Neural crest cell (in vitro differentiated cells): ENCODE data around the gene ADTRP. TPM values are rescaled to one million over a fixed set of nuclear protein-coding genes. Genes with fewer than 3 reads are reported as not detected.
A peak's percentile ranks its signal among the peaks of the same experiment; 100 is the strongest.

ENCODE experiments used
- DNase-seq: peaks from one replicate; pipeline ENCODE4 v3.0.0; 2021; ENCODE audit warnings: low read depth, mixed read lengths, low spot score
- H3K27ac Mint-ChIP-seq: one replicate; pipeline ENCODE4 v1.8.0; 2021; ENCODE audit warnings: mild to moderate bottlenecking, mixed read lengths; ENCODE audit not compliant: unreplicated experiment
- H3K27me3 Mint-ChIP-seq: 2 replicates; pipeline ENCODE4 v1.8.0; 2021; ENCODE audit warnings: low read depth, mild to moderate bottlenecking, mixed read lengths
- H3K36me3 Mint-ChIP-seq: 2 replicates; pipeline ENCODE4 v1.8.0; 2021; ENCODE audit warnings: low read depth, mild to moderate bottlenecking, mixed read lengths
- H3K4me1 Mint-ChIP-seq: 2 replicates; pipeline ENCODE4 v1.8.0; 2021; ENCODE audit warnings: mixed read lengths
- H3K4me3 Mint-ChIP-seq: one replicate; pipeline ENCODE4 v1.8.0; 2021; ENCODE audit warnings: mild to moderate bottlenecking, mixed read lengths
- H3K9me3 Mint-ChIP-seq: 2 replicates; pipeline ENCODE4 v1.8.0; 2021; ENCODE audit warnings: mixed read lengths
- CTCF ChIP-seq: fragments of 200-600 bp; sonication (generic); conservative IDR thresholded peaks from 2 replicates; pipeline ENCODE4 v1.5.0; 2021; ENCODE audit warnings: antibody characterized with exemption, mild to moderate bottlenecking
- total RNA-seq: library from RNA; stranded (reverse); gene quantifications from 2 replicates; pipeline ENCODE4 v1.2.1, GENCODE V29; 2021

Gene ADTRP
- total RNA-seq, 1 donor from 2014 or later: not detected

- no peak overlapping the region for H3K27ac Mint-ChIP-seq
- H3K4me1 Mint-ChIP-seq: no peaks in the 10 kb centered on the region
- TF ChIP-seq CTCF: peak; percentile 33
- H3K27me3 Mint-ChIP-seq: no peaks in the 10 kb centered on the region
- DNase-seq: no peak
- no peaks in the 10 kb centered on the region for H3K36me3 Mint-ChIP-seq
- no peak overlapping the region for H3K4me3 Mint-ChIP-seq
- peaks cover 2% of the 10 kb centered on the region for H3K9me3 Mint-ChIP-seq
Measured at GRCh38 chr6:11748591-11749210, 29.9 kb downstream of the ADTRP start.

- H3K27me3 Mint-ChIP-seq: no peaks in the 10 kb centered on the region
- DNase-seq: no peak
- no peak overlapping the region for H3K27ac Mint-ChIP-seq
- no peak for TF ChIP-seq CTCF
- H3K9me3 Mint-ChIP-seq: peaks cover 2% of the 10 kb centered on the region
- H3K36me3 Mint-ChIP-seq: no peaks in the 10 kb centered on the region
- no peaks in the 10 kb centered on the region for H3K4me1 Mint-ChIP-seq
- H3K4me3 Mint-ChIP-seq: no peak overlapping the region
Measured at GRCh38 chr6:11747021-11747420, 31.6 kb downstream of the ADTRP start.

GRCh38 chr6:11744753-11745152 lies 33.9 kb downstream of the ADTRP start:
- no peak overlapping the region for H3K27ac Mint-ChIP-seq
- no peaks in the 10 kb centered on the region for H3K27me3 Mint-ChIP-seq
- peaks cover 2% of the 10 kb centered on the region for H3K9me3 Mint-ChIP-seq
- no peak overlapping the region for H3K4me3 Mint-ChIP-seq
- H3K4me1 Mint-ChIP-seq: no peaks in the 10 kb centered on the region
- TF ChIP-seq CTCF: no peak
- no peak for DNase-seq
- no peaks in the 10 kb centered on the region for H3K36me3 Mint-ChIP-seq

GRCh38 chr6:11744101-11744500 lies 34.5 kb downstream of the ADTRP start:
- Mint-ChIP-seq H3K9me3 (peaks cover 2% of the 10 kb centered on the region), H3K4me1 (no peaks in the 10 kb centered on the region), H3K27me3 (no peaks in the 10 kb centered on the region), H3K4me3 (no peak overlapping the region), H3K27ac (peak overlapping the region; percentile 72), H3K36me3 (no peaks in the 10 kb centered on the region)
- no peak for TF ChIP-seq CTCF
- DNase-seq: no peak

- no peaks in the 10 kb centered on the region for H3K36me3 Mint-ChIP-seq
- H3K27me3 Mint-ChIP-seq: no peaks in the 10 kb centered on the region
- H3K9me3 Mint-ChIP-seq: peaks cover 2% of the 10 kb centered on the region
- no peak overlapping the region for H3K4me3 Mint-ChIP-seq
- H3K27ac Mint-ChIP-seq: no peak overlapping the region
- no peaks in the 10 kb centered on the region for H3K4me1 Mint-ChIP-seq
- no peak for DNase-seq
- no peak for TF ChIP-seq CTCF
Measured at GRCh38 chr6:11740875-11741274, 37.7 kb downstream of the ADTRP start.
